CD14-positive monocyte (primary cell): ENCODE measurements around the gene VPS13A. TPM values are rescaled to one million over a fixed set of nuclear protein-coding genes. Genes with fewer than 3 reads are reported as not detected.
"Not testable (repeated sequence)": the region's sequence is repeated elsewhere in the genome, so short reads cannot be mapped to it uniquely, and the experiment has no call there.

Source experiments
- DNase-seq, 3 donors: peaks; one replicate each; pipeline ENCODE4 v3.0.0-alpha.2; 2011 to 2022
- H2AFZ ChIP-seq: 2 replicates; pipeline ENCODE4 v1.6.0; 2012; ENCODE audit warnings: mild to moderate bottlenecking, low read depth, low read length, inconsistent platforms; ENCODE audit not compliant: insufficient read depth, poor library complexity, severe bottlenecking
- H3K27ac ChIP-seq, 2 donors: 1 replicate in 1 of 2; 2 replicates in 1 of 2; pipeline ENCODE4 v1.5.1; 2012 to 2013; ENCODE audit warnings: low read length in 2 of 2, control low read depth in 1 of 2, inconsistent platforms in 1 of 2, low read depth in 1 of 2, mild to moderate bottlenecking in 1 of 2
- H3K27me3 ChIP-seq, 2 donors: one replicate each; pipeline versions ENCODE4 v1.6.0 to v1.6.1; 2011 to 2013; ENCODE audit warnings: low read length in 2 of 2; ENCODE audit not compliant: control insufficient read depth in 2 of 2, insufficient read depth in 2 of 2
- H3K36me3 ChIP-seq, 2 donors: replicated peaks in 1 of 2; 1 replicate in 1 of 2; 2 replicates in 1 of 2; pipeline versions ENCODE4 v1.5.1 to v1.6.1; 2012 to 2013; ENCODE audit warnings: low read length in 2 of 2, control low read depth in 1 of 2, inconsistent platforms in 1 of 2, mild to moderate bottlenecking in 1 of 2; ENCODE audit not compliant: insufficient read depth in 2 of 2, control insufficient read depth in 1 of 2
- H3K4me1 ChIP-seq, 2 donors: 1 replicate in 1 of 2; 2 replicates in 1 of 2; pipeline versions ENCODE4 v1.5.1 to v1.6.1; 2012 to 2013; ENCODE audit warnings: low read length in 2 of 2, control low read depth in 1 of 2, inconsistent platforms in 1 of 2, mild to moderate bottlenecking in 1 of 2, moderate library complexity in 1 of 2; ENCODE audit not compliant: insufficient read depth in 2 of 2, control insufficient read depth in 1 of 2
- H3K4me2 ChIP-seq: replicated peaks from 2 replicates; pipeline ENCODE3; 2012; ENCODE audit warnings: low read length, moderate library complexity, mild to moderate bottlenecking; ENCODE audit not compliant: poor library complexity, severe bottlenecking; ENCODE audit errors: extremely low read depth
- H3K4me3 ChIP-seq, 3 experiments: fragments of 200-600 bp in 1 of 3; sonication (generic) in 1 of 3; replicated peaks in 1 of 3; 1 replicate in 2 of 3; 2 replicates in 1 of 3; pipeline ENCODE4 v1.5.1; 2011 to 2013; ENCODE audit warnings: low read length in 3 of 3, mild to moderate bottlenecking in 3 of 3, control low read depth in 2 of 3, low read depth in 2 of 3, inconsistent platforms in 1 of 3, moderate library complexity in 1 of 3
- H3K79me2 ChIP-seq: 2 replicates; pipeline ENCODE4 v1.6.0; 2012; ENCODE audit warnings: mild to moderate bottlenecking, control low read depth, inconsistent platforms, low read length, moderate library complexity; ENCODE audit not compliant: insufficient read depth
- H3K9ac ChIP-seq: 2 replicates; pipeline ENCODE4 v1.6.0; 2017; ENCODE audit warnings: low read length, mild to moderate bottlenecking; ENCODE audit not compliant: insufficient read depth, poor library complexity, severe bottlenecking
- H3K9me3 ChIP-seq, 2 donors: replicated peaks in 1 of 2; 1 replicate in 1 of 2; 2 replicates in 1 of 2; pipeline versions ENCODE4 v1.5.1 to v1.6.1; 2012 to 2013; ENCODE audit warnings: low read length in 2 of 2, control low read depth in 1 of 2; ENCODE audit not compliant: control insufficient read depth in 1 of 2, insufficient read depth in 1 of 2
- H4K20me1 ChIP-seq: 2 replicates; pipeline ENCODE4 v1.6.0; 2012; ENCODE audit warnings: mild to moderate bottlenecking, low read length, control low read depth, moderate library complexity; ENCODE audit not compliant: insufficient read depth
- H3K27ac Mint-ChIP-seq, 7 donors: one replicate each; pipeline ENCODE4 v1.8.0; 2020; ENCODE audit warnings: mild to moderate bottlenecking in 7 of 7, mixed read lengths in 7 of 7, moderate library complexity in 6 of 7, inconsistent platforms in 2 of 7
- H3K27me3 Mint-ChIP-seq, 3 donors: one replicate each; pipeline ENCODE4 v1.8.0; 2021 to 2022; ENCODE audit warnings: low read depth in 3 of 3, mild to moderate bottlenecking in 3 of 3, mixed read lengths in 3 of 3, moderate library complexity in 3 of 3, inconsistent platforms in 1 of 3
- H3K36me3 Mint-ChIP-seq, 2 donors: one replicate each; pipeline ENCODE4 v1.8.0; 2020; ENCODE audit warnings: mixed read lengths in 2 of 2, inconsistent platforms in 1 of 2, mild to moderate bottlenecking in 1 of 2
- H3K4me1 Mint-ChIP-seq: one replicate; pipeline ENCODE4 v1.8.0; 2020; ENCODE audit warnings: mild to moderate bottlenecking, mixed read lengths
- H3K4me3 Mint-ChIP-seq, 2 donors: one replicate each; pipeline ENCODE4 v1.8.0; 2020; ENCODE audit warnings: mild to moderate bottlenecking in 2 of 2, mixed read lengths in 2 of 2, moderate library complexity in 1 of 2
- H3K9me3 Mint-ChIP-seq, 7 donors: one replicate each; pipeline ENCODE4 v1.8.0; 2020 to 2022; ENCODE audit warnings: mixed read lengths in 7 of 7, mild to moderate bottlenecking in 6 of 7, moderate library complexity in 6 of 7, inconsistent platforms in 2 of 7
- CTCF ChIP-seq: fragments of 200-600 bp; IDR thresholded peaks from one replicate; pipeline ENCODE4 v1.8.0; 2022; ENCODE audit warnings: antibody characterized with exemption, mild to moderate bottlenecking
- WGBS: methylation state at CpG from one replicate; pipeline ENCODE4 v1.1.5; 2013; ENCODE audit warnings: missing lambda C conversion rate; ENCODE audit not compliant: insufficient coverage; 5-methylcytosine and 5-hydroxymethylcytosine counted together
- intact Hi-C, 2 donors: fragments of 100-400 bp; cut with micrococcal nuclease; formaldehyde crosslinking; loops; one replicate each; pipeline versions ENCODE4 v1.15.0 to v1.15.1; 2023
- polyA plus RNA-seq, 3 donors: library from polyadenylated mRNA; depleted of rRNA in 1 of 3; unstranded in 2 of 3; stranded (reverse) in 1 of 3; fragments of 300-500 nt in 2 of 3; fragments of >200 nt in 1 of 3; fragmentation: Illumina TruSeq in 2 of 3; gene quantifications; 1 replicate in 2 of 3; 2 replicates in 1 of 3; pipeline ENCODE4 v1.2.3, GENCODE V29; 2012 to 2021

Gene VPS13A
- polyA plus RNA-seq, 3 donors, result 0.27 to 1.8 (median 1.1) TPM

GRCh38 chr9:77438653-77439052, 261.3 kb downstream of the VPS13A start:
- no peaks in the 10 kb centered on the region for H3K9me3 Mint-ChIP-seq

GRCh38 chr9:77440057-77440456, 262.7 kb downstream of the VPS13A start:
- Histone ChIP-seq H3K4me1 (no peaks in the 10 kb centered on the region), H4K20me1 (no peaks in the 10 kb centered on the region), H3K9me3 (no peaks in the 10 kb centered on the region), H3K27me3 (no peaks in the 10 kb centered on the region), H3K4me2 (no peak overlapping the region), H3K4me3 (no peak overlapping the region), H3K36me3 (no peaks in the 10 kb centered on the region), H3K79me2 (no peaks in the 10 kb centered on the region), H2AFZ (no peak overlapping the region), H3K27ac (no peak overlapping the region), H3K9ac (no peak overlapping the region)
- intact Hi-C loops, result no loop called here
- TF ChIP-seq CTCF, result no peak
- H3K36me3 Mint-ChIP-seq, result no peaks in the 10 kb centered on the region
- no peaks in the 10 kb centered on the region for H3K27me3 Mint-ChIP-seq
- DNase-seq, result no peak
- no peak overlapping the region for H3K4me3 Mint-ChIP-seq
- H3K27ac Mint-ChIP-seq, result no peak overlapping the region
- H3K4me1 Mint-ChIP-seq, result peaks cover 8% of the 10 kb centered on the region
- peaks cover 0 to 3% (median 0%) of the 10 kb centered on the region in 7 donors for H3K9me3 Mint-ChIP-seq
- 88% methylated on average over 9 of the region's 10 CpGs for WGBS

More at GRCh38 chr9:77438653-77439052, 261.3 kb downstream of the VPS13A start:
- no peaks in the 10 kb centered on the region for H3K36me3 ChIP-seq
- H3K27ac ChIP-seq, result no peak overlapping the region
- no peak overlapping the region for H3K4me3 ChIP-seq
- intact Hi-C loops, result no loop called here
- no peak overlapping the region for H2AFZ ChIP-seq
- H3K27me3 ChIP-seq, result no peaks in the 10 kb centered on the region
- peaks cover 0 to 2% (median 0%) of the 10 kb centered on the region in 3 donors for H3K27me3 Mint-ChIP-seq
- no peak overlapping the region for H3K9ac ChIP-seq
- H3K27ac Mint-ChIP-seq, result no peak overlapping the region
- no peaks in the 10 kb centered on the region for H4K20me1 ChIP-seq
- no peak for TF ChIP-seq CTCF
- peaks cover 12% of the 10 kb centered on the region for H3K4me1 Mint-ChIP-seq
- H3K79me2 ChIP-seq, result no peaks in the 10 kb centered on the region
- no peak for DNase-seq
- no peak overlapping the region for H3K4me3 Mint-ChIP-seq
- WGBS, result no CpG with 5 or more reads among the region's 3 CpGs
- H3K36me3 Mint-ChIP-seq, result no peaks in the 10 kb centered on the region
- H3K4me1 ChIP-seq, result no peaks in the 10 kb centered on the region
- H3K4me2 ChIP-seq, result no peak overlapping the region
- no peaks in the 10 kb centered on the region for H3K9me3 ChIP-seq

- H3K4me2 ChIP-seq, H3K27ac ChIP-seq, H3K4me3 Mint-ChIP-seq, H4K20me1 ChIP-seq, H3K36me3 Mint-ChIP-seq, H3K4me1 Mint-ChIP-seq, DNase-seq, intact Hi-C loops, H3K27me3 Mint-ChIP-seq, H3K4me1 ChIP-seq, H3K27me3 ChIP-seq, H3K79me2 ChIP-seq, H3K4me3 ChIP-seq, H3K9me3 Mint-ChIP-seq, H3K36me3 ChIP-seq, H3K9ac ChIP-seq, H3K27ac Mint-ChIP-seq, H2AFZ ChIP-seq, H3K9me3 ChIP-seq: not testable (repeated sequence)
- WGBS, result no CpG with 5 or more reads among the region's 7 CpGs
Measured at GRCh38 chr9:77441124-77441523, 263.8 kb downstream of the VPS13A start.
